ENCODE measurements around the gene RSPH9.

DNA sequence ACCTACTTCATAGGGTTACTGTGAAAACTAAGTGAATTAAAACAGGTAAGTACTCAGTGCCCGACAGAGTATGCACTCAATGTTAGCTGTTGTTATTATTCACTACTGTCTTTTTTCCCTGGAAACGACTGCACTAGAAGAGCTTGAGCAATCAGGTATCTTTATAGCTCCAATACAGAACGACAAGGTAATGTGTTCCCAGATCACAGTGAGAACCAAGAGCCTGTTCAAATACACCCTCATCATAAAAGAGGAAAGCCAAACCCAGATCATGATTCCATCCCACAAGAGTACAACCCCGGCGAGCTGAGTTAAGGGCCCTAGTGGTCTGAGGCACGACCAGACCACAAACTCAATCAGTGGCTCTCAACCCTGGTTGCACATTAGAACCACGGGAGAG lies 32.9 kb downstream of the RSPH9 start:
- TF ChIP-seq SUZ12 (IDR thresholded peaks at IDR 0.05; ENCODE audit: extremely low read depth, insufficient read depth, insufficient read length) (no peak), ZNF274 (IDR thresholded peaks at IDR 0.05; ENCODE audit: low read depth, low read length) (no peak), YY1 (IDR thresholded peaks at IDR 0.05; ENCODE audit: insufficient read depth, insufficient read length) (no peak)
